Uterus (tissue), 4 donors: ENCODE measurements around the gene L3MBTL1. TPM values are rescaled to one million over a fixed set of nuclear protein-coding genes. Genes with fewer than 3 reads are reported as not detected.

Experiments used
- DNase-seq, 2 donors: peaks; one replicate each; pipeline ENCODE4 v3.0.0-alpha.2; 2019 to 2020
- H3K27ac ChIP-seq, 2 donors: fragments of 200-600 bp; sonication (generic); 1 replicate in 1 of 2; 2 replicates in 1 of 2; pipeline ENCODE4 v1.5.1; 2016 to 2018
- H3K27me3 ChIP-seq, 2 donors: fragments of 200-600 bp; sonication (generic); one replicate each; pipeline ENCODE4 v1.5.1; 2018 to 2019; ENCODE audit warnings: control low read depth in 1 of 2
- H3K36me3 ChIP-seq, 2 donors: fragments of 200-600 bp; sonication (generic); one replicate each; pipeline ENCODE4 v1.5.1; 2019; ENCODE audit warnings: control low read depth in 1 of 2
- H3K4me1 ChIP-seq, 2 donors: fragments of 200-600 bp; sonication (generic); one replicate each; pipeline ENCODE4 v1.5.1; 2018 to 2019; ENCODE audit warnings: control low read depth in 1 of 2
- H3K4me3 ChIP-seq, 2 donors: fragments of 200-600 bp; sonication (generic); 1 replicate in 1 of 2; 2 replicates in 1 of 2; pipeline ENCODE4 v1.5.1; 2018 to 2019; ENCODE audit warnings: mild to moderate bottlenecking in 1 of 2
- H3K9me3 ChIP-seq, 2 donors: fragments of 200-600 bp; sonication (generic); one replicate each; pipeline ENCODE4 v1.5.1; 2019; ENCODE audit warnings: control low read depth in 1 of 2
- CTCF ChIP-seq, 4 experiments: fragments of 200-600 bp in 2 of 4; fragments of 450-650 bp in 2 of 4; sonication (generic) in 2 of 4; IDR thresholded peaks; one replicate each; pipeline ENCODE4 v1.5.1; 2016 to 2019; ENCODE audit warnings: antibody characterized with exemption in 4 of 4, mild to moderate bottlenecking in 2 of 4, moderate library complexity in 1 of 4
- POLR2A ChIP-seq, 2 donors: fragments of 450-650 bp; IDR thresholded peaks; one replicate each; pipeline ENCODE4 v1.6.1; 2016; ENCODE audit warnings: antibody characterized with exemption in 2 of 2, mild to moderate bottlenecking in 1 of 2, moderate library complexity in 1 of 2
- intact Hi-C: fragments of 100-400 bp; cut with DNase I; formaldehyde crosslinking; loops from one replicate; pipeline ENCODE4 v1.15.1; 2023; ENCODE audit warnings: low total_unique reads
- total RNA-seq, 4 donors: library from RNA; depleted of rRNA in 3 of 4; stranded (reverse); fragments of >200 nt in 3 of 4; gene quantifications; one replicate each; pipeline versions ENCODE4 v1.1.0 to v1.2.4, GENCODE V29; 2014 to 2023
- donor health status: DM: yes; HTN: yes; CAD: no.

Gene L3MBTL1
- total RNA-seq, 4 donors from 2014 or later, result 19.0 to 30.0 (median 27.6) TPM

GRCh38 chr20:43564455-43564854, 57.0 kb downstream of the L3MBTL1 start:
- H3K4me1 ChIP-seq, result no peaks in the 10 kb centered on the region
- DNase-seq, result no peak
- H3K36me3 ChIP-seq, result no peaks in the 10 kb centered on the region
- TF ChIP-seq POLR2A (IDR thresholded peaks at IDR 0.05), result no peak
- no peak for TF ChIP-seq CTCF (IDR thresholded peaks at IDR 0.05)
- no peaks in the 10 kb centered on the region for H3K27me3 ChIP-seq
- no peak overlapping the region for H3K27ac ChIP-seq
- H3K9me3 ChIP-seq, result no peaks in the 10 kb centered on the region
- intact Hi-C loops, result no loop called here
- no peak overlapping the region for H3K4me3 ChIP-seq

GRCh38 chr20:43564993-43565757, 57.7 kb downstream of the L3MBTL1 start:
- Histone ChIP-seq H3K4me1 (no peaks in the 10 kb centered on the region), H3K27ac (no peak overlapping the region), H3K9me3 (no peaks in the 10 kb centered on the region), H3K27me3 (no peaks in the 10 kb centered on the region), H3K36me3 (no peaks in the 10 kb centered on the region), H3K4me3 (no peak overlapping the region)
- no peak for DNase-seq
- intact Hi-C loops, result no loop called here
- no peak for TF ChIP-seq POLR2A (IDR thresholded peaks at IDR 0.05)
- TF ChIP-seq CTCF (IDR thresholded peaks at IDR 0.05), result no peak

GRCh38 chr20:43565758-43566104, 58.2 kb downstream of the L3MBTL1 start:
- H3K4me1 ChIP-seq, result no peaks in the 10 kb centered on the region
- no peaks in the 10 kb centered on the region for H3K9me3 ChIP-seq
- intact Hi-C loops, result no loop called here
- H3K27ac ChIP-seq, result no peak overlapping the region
- no peak overlapping the region for H3K4me3 ChIP-seq
- TF ChIP-seq POLR2A (IDR thresholded peaks at IDR 0.05), result no peak
- no peak for TF ChIP-seq CTCF (IDR thresholded peaks at IDR 0.05)
- no peaks in the 10 kb centered on the region for H3K36me3 ChIP-seq
- DNase-seq, result no peak
- H3K27me3 ChIP-seq, result no peaks in the 10 kb centered on the region

GRCh38 chr20:43567477-43567876, 60.0 kb downstream of the L3MBTL1 start:
- Histone ChIP-seq H3K4me1 (no peaks in the 10 kb centered on the region), H3K36me3 (no peaks in the 10 kb centered on the region), H3K4me3 (no peak overlapping the region), H3K27ac (no peak overlapping the region), H3K27me3 (no peaks in the 10 kb centered on the region), H3K9me3 (no peaks in the 10 kb centered on the region)
- no peak for DNase-seq
- TF ChIP-seq CTCF (IDR thresholded peaks at IDR 0.05), result no peak
- no peak for TF ChIP-seq POLR2A (IDR thresholded peaks at IDR 0.05)
- intact Hi-C loops, result no loop called here

- intact Hi-C loops, result no loop called here
- no peak overlapping the region for H3K4me3 ChIP-seq
- H3K27me3 ChIP-seq, result no peaks in the 10 kb centered on the region
- DNase-seq, result no peak
- TF ChIP-seq CTCF (IDR thresholded peaks at IDR 0.05) (no peak), POLR2A (IDR thresholded peaks at IDR 0.05) (no peak)
- no peaks in the 10 kb centered on the region for H3K9me3 ChIP-seq
- no peaks in the 10 kb centered on the region for H3K4me1 ChIP-seq
- no peaks in the 10 kb centered on the region for H3K36me3 ChIP-seq
- H3K27ac ChIP-seq, result no peak overlapping the region
Observed at GRCh38 chr20:43568706-43569105, 61.2 kb downstream of the L3MBTL1 start.
